H9 (cell line): ENCODE data around the gene ZBTB49. TPM values are rescaled to one million over a fixed set of nuclear protein-coding genes. Genes with fewer than 3 reads are reported as not detected.

Experiments
- DNase-seq: peaks from one replicate; pipeline ENCODE4 v3.0.0-alpha.2; 2017
- H2AFZ ChIP-seq: one replicate; pipeline ENCODE4 v1.6.1; 2013; ENCODE audit warnings: mild to moderate bottlenecking, low read length, control low read depth, moderate library complexity
- H2AK5ac ChIP-seq: 2 replicates; pipeline ENCODE4 v1.6.1; 2013; ENCODE audit warnings: low read length, control low read depth, mixed read lengths; ENCODE audit not compliant: insufficient read length
- H2BK120ac ChIP-seq: one replicate; pipeline ENCODE4 v1.6.1; 2013; ENCODE audit warnings: low read depth, mild to moderate bottlenecking, low read length, control low read depth, inconsistent platforms; ENCODE audit not compliant: poor library complexity, severe bottlenecking
- H2BK12ac ChIP-seq: 2 replicates; pipeline ENCODE4 v1.6.1; 2013; ENCODE audit warnings: low read length, control low read depth, mixed read lengths, low read depth; ENCODE audit not compliant: insufficient read length
- H2BK15ac ChIP-seq: 2 replicates; pipeline ENCODE4 v1.6.1; 2013; ENCODE audit warnings: low read depth, low read length, control low read depth
- H2BK20ac ChIP-seq: one replicate; pipeline ENCODE4 v1.6.1; 2013; ENCODE audit warnings: low read depth, mild to moderate bottlenecking, low read length, control low read depth, inconsistent platforms; ENCODE audit not compliant: poor library complexity, severe bottlenecking
- H2BK5ac ChIP-seq: 2 replicates; pipeline ENCODE4 v1.6.1; 2013; ENCODE audit warnings: low read length, control low read depth, mixed read lengths; ENCODE audit not compliant: insufficient read length
- H3K14ac ChIP-seq: 2 replicates; pipeline ENCODE4 v1.6.1; 2013; ENCODE audit warnings: low read length, control low read depth; ENCODE audit not compliant: insufficient read depth
- H3K18ac ChIP-seq: 2 replicates; pipeline ENCODE4 v1.6.1; 2013; ENCODE audit warnings: low read depth, mild to moderate bottlenecking, mixed read lengths, low read length, control low read depth; ENCODE audit not compliant: insufficient read length
- H3K23ac ChIP-seq: 2 replicates; pipeline ENCODE4 v1.6.1; 2013; ENCODE audit warnings: low read length, control low read depth, mixed read lengths, low read depth; ENCODE audit not compliant: insufficient read length
- H3K23me2 ChIP-seq: 2 replicates; pipeline ENCODE4 v1.6.1; 2013; ENCODE audit warnings: low read depth, mild to moderate bottlenecking, mixed read lengths, low read length, control low read depth; ENCODE audit not compliant: insufficient read length, poor library complexity, severe bottlenecking
- H3K27ac ChIP-seq: 2 replicates; pipeline ENCODE4 v1.5.1; 2013; ENCODE audit warnings: low read length, control low read depth, mixed read lengths, low read depth; ENCODE audit not compliant: insufficient read length
- H3K27me3 ChIP-seq: 2 replicates; pipeline ENCODE4 v1.6.1; 2013; ENCODE audit warnings: low read length, control low read depth, inconsistent platforms; ENCODE audit not compliant: insufficient read depth
- H3K4ac ChIP-seq: 2 replicates; pipeline ENCODE4 v1.6.1; 2013; ENCODE audit warnings: low read depth, mild to moderate bottlenecking, control low read depth, inconsistent platforms, low read length, moderate library complexity
- H3K4me1 ChIP-seq: 2 replicates; pipeline ENCODE4 v1.6.1; 2013; ENCODE audit warnings: low read length, control low read depth, inconsistent platforms; ENCODE audit not compliant: insufficient read depth
- H3K4me2 ChIP-seq: 2 replicates; pipeline ENCODE4 v1.6.1; 2013; ENCODE audit warnings: low read length, control low read depth, mixed read lengths; ENCODE audit not compliant: insufficient read length, insufficient read depth
- H3K56ac ChIP-seq: 2 replicates; pipeline ENCODE4 v1.6.1; 2013; ENCODE audit warnings: low read depth, mild to moderate bottlenecking, mixed read lengths, low read length, control low read depth; ENCODE audit not compliant: insufficient read length
- H3K79me1 ChIP-seq: 2 replicates; pipeline ENCODE4 v1.6.1; 2013; ENCODE audit warnings: low read depth, mild to moderate bottlenecking, moderate library complexity, low read length, control low read depth, inconsistent platforms; ENCODE audit not compliant: insufficient read depth, poor library complexity, severe bottlenecking
- H3K79me2 ChIP-seq: 2 replicates; pipeline ENCODE4 v1.6.1; 2013; ENCODE audit warnings: low read length, control low read depth, inconsistent platforms; ENCODE audit not compliant: insufficient read depth
- H3K9ac ChIP-seq: 2 replicates; pipeline ENCODE4 v1.6.1; 2013; ENCODE audit warnings: low read length, control low read depth, mixed read lengths; ENCODE audit not compliant: insufficient read length; ENCODE audit errors: extremely low read depth
- H3K9me3 ChIP-seq: one replicate; pipeline ENCODE4 v1.6.1; 2013; ENCODE audit warnings: low read depth, low read length, inconsistent platforms; ENCODE audit not compliant: control insufficient read depth
- H3T11ph ChIP-seq: one replicate; pipeline ENCODE4 v1.6.1; 2013; ENCODE audit warnings: mild to moderate bottlenecking, low read length, control low read depth, inconsistent platforms
- H4K20me1 ChIP-seq: one replicate; pipeline ENCODE4 v1.6.1; 2013; ENCODE audit not compliant: control insufficient read depth, insufficient read length, insufficient read depth
- H4K5ac ChIP-seq: 2 replicates; pipeline ENCODE4 v1.6.1; 2013; ENCODE audit warnings: low read depth, mild to moderate bottlenecking, mixed read lengths, low read length, control low read depth; ENCODE audit not compliant: insufficient read length
- H4K8ac ChIP-seq: replicated peaks from 2 replicates; pipeline ENCODE4 v1.6.1; 2013; ENCODE audit warnings: low read length, control low read depth, mixed read lengths, low read depth; ENCODE audit not compliant: insufficient read length
- H4K91ac ChIP-seq: 2 replicates; pipeline ENCODE4 v1.6.1; 2013; ENCODE audit warnings: low read depth, mild to moderate bottlenecking, moderate library complexity, mixed read lengths, low read length, control low read depth; ENCODE audit not compliant: insufficient read length
- H3K27ac Mint-ChIP-seq, 3 experiments: 2 replicates in 2 of 3; 3 replicates in 1 of 3; pipeline ENCODE4 v1.8.0; 2020 to 2021; ENCODE audit warnings: mixed read lengths in 3 of 3, mild to moderate bottlenecking in 1 of 3, moderate library complexity in 1 of 3
- H3K27me3 Mint-ChIP-seq: 2 replicates; pipeline ENCODE4 v1.8.0; 2021; ENCODE audit warnings: low read depth, mild to moderate bottlenecking, moderate library complexity, mixed read lengths
- H3K36me3 Mint-ChIP-seq, 3 experiments: 2 replicates in 2 of 3; 3 replicates in 1 of 3; pipeline ENCODE4 v1.8.0; 2020 to 2021; ENCODE audit warnings: low read depth in 3 of 3, mixed read lengths in 3 of 3; ENCODE audit not compliant: insufficient read depth in 1 of 3
- H3K4me1 Mint-ChIP-seq, 2 experiments: 2 replicates each; pipeline ENCODE4 v1.8.0; 2020; ENCODE audit warnings: mixed read lengths in 2 of 2
- H3K4me3 Mint-ChIP-seq, 2 experiments: 2 replicates in 1 of 2; 3 replicates in 1 of 2; pipeline ENCODE4 v1.8.0; 2020 to 2021; ENCODE audit warnings: mild to moderate bottlenecking in 2 of 2, mixed read lengths in 2 of 2, moderate library complexity in 1 of 2
- H3K9me3 Mint-ChIP-seq, 2 experiments: 2 replicates in 1 of 2; 3 replicates in 1 of 2; pipeline ENCODE4 v1.8.0; 2020; ENCODE audit warnings: mild to moderate bottlenecking in 2 of 2, mixed read lengths in 2 of 2, moderate library complexity in 1 of 2
- CTCF ChIP-seq: fragments of 200-600 bp; sonication (generic); conservative IDR thresholded peaks from 3 replicates; pipeline ENCODE4 v1.8.0; 2021; ENCODE audit warnings: antibody characterized with exemption, mild to moderate bottlenecking
- WGBS: extraction: QIAGEN DNeasy Blood & Tissue Kit; methylation state at CpG from one replicate; pipeline ENCODE4 v1.1.7; 2013; ENCODE audit warnings: missing lambda C conversion rate, low lambda C conversion rate, mixed read lengths; ENCODE audit not compliant: insufficient read length; ENCODE audit errors: extremely low coverage; 5-methylcytosine and 5-hydroxymethylcytosine counted together
- long read RNA-seq: library from polyadenylated mRNA; unstranded; transcript quantifications from one replicate; pipeline ENCODE4 v2.0.0, GENCODE V29; 2020
- total RNA-seq: library from RNA; stranded (reverse); gene quantifications from 2 replicates; pipeline ENCODE4 v1.2.1, GENCODE V29; 2021

ZBTB49 gene
- total RNA-seq: 6.7 and 8.7 TPM in 2 replicates
- long read RNA-seq, transcript ZBTB49-201 (8 exons, 2,889 nt): major isoform, 14 of 48 reads
- long read RNA-seq, partial matches to known transcripts: 6 of 48 reads
- long read RNA-seq, other reads (novel, unspliced or antisense): 26 of 48 reads

GRCh38 chr4:4289941-4290850, at the start of gene ZBTB49, which contains the start of gene LYAR:
Gene ZBTB49, plus strand, starts transcription at chr4:4290251. Its CDS starts 9,695 bp downstream, at chr4:4299946.
Gene LYAR, minus strand, starts transcription at chr4:4290154. Its CDS starts 6,412 bp downstream, at chr4:4283742.
- H3K27me3 ChIP-seq: no peaks in the 10 kb centered on the region
- H2AK5ac ChIP-seq: no peak within 1 kb of the TSS
- peak within 1 kb of the TSS; percentile 89 for H3K4me2 ChIP-seq
- H2AFZ ChIP-seq: no peak within 1 kb of the TSS
- no peak within 1 kb of the TSS for H3K27ac ChIP-seq
- Mint-ChIP-seq H3K36me3 (peaks cover 7 to 24% (median 20%) of the 10 kb centered on the region in 3 experiments; a peak in 6 of 7 replicates), H3K4me3 (peak within 1 kb of the TSS; percentile 97 to 98), H3K4me1 (peaks cover 24 to 31% of the 10 kb centered on the region in 2 experiments), H3K27ac (peak within 1 kb of the TSS; percentile 47 to 95 (median 92); a peak in 5 of 7 replicates), H3K9me3 (peaks cover 0 to 6% of the 10 kb centered on the region in 2 experiments; a peak in 3 of 5 replicates), H3K27me3 (no peaks in the 10 kb centered on the region)
- no peak within 1 kb of the TSS for H2BK5ac ChIP-seq
- TF ChIP-seq CTCF: no peak
- H4K8ac ChIP-seq: no peak within 1 kb of the TSS
- no peak within 1 kb of the TSS for H2BK12ac ChIP-seq
- H2BK120ac ChIP-seq: no peak within 1 kb of the TSS
- H2BK20ac ChIP-seq: no peak within 1 kb of the TSS
- no peak within 1 kb of the TSS for H3T11ph ChIP-seq
- no peaks in the 10 kb centered on the region for H3K9me3 ChIP-seq
- no peak within 1 kb of the TSS for H3K18ac ChIP-seq
- no peaks in the 10 kb centered on the region for H3K4me1 ChIP-seq
- no peak within 1 kb of the TSS for H4K5ac ChIP-seq
- no peak within 1 kb of the TSS for H4K91ac ChIP-seq
- peak; percentile 95 for DNase-seq
- no peak within 1 kb of the TSS for H3K4ac ChIP-seq
- H3K9ac ChIP-seq: peak within 1 kb of the TSS; percentile 77
- no peak within 1 kb of the TSS for H3K56ac ChIP-seq
- peaks cover 18% of the 10 kb centered on the region; the same call in 1 of the 2 replicates for H3K79me2 ChIP-seq
- H3K23me2 ChIP-seq: peaks cover 8% of the 10 kb centered on the region
- no CpG with 5 or more reads among the region's 77 CpGs for WGBS
- H3K14ac ChIP-seq: peak within 1 kb of the TSS; percentile 32; the same call in 1 of the 2 replicates
- H3K79me1 ChIP-seq: peaks cover 7% of the 10 kb centered on the region
- H3K23ac ChIP-seq: no peak within 1 kb of the TSS
- H2BK15ac ChIP-seq: no peak within 1 kb of the TSS
- no peaks in the 10 kb centered on the region for H4K20me1 ChIP-seq
